Heart right ventricle (tissue), 16 donors: Measurements from ENCODE around the gene SZRD1. TPM values are rescaled to one million over a fixed set of nuclear protein-coding genes. Genes with fewer than 3 reads are reported as not detected.

Experiments used
- ATAC-seq, 8 donors: fragments of 200-7000 bp; cut with Tn5 transposase; one replicate each; pipeline ENCODE4 v1.9.1; 2020; ENCODE audit warnings: mild to moderate bottlenecking in 8 of 8, moderate library complexity in 8 of 8, moderate number of reproducible peaks in 1 of 8
- DNase-seq, 2 donors: peaks; one replicate each; pipeline ENCODE4 v3.0.0-alpha.2; 2020
- H3K27ac ChIP-seq, 10 donors: fragments of 200-600 bp; sonication (generic) in 2 of 10; one replicate each; pipeline versions ENCODE4 v1.5.0 to v1.8.0; 2020 to 2022; ENCODE audit warnings: mild to moderate bottlenecking in 3 of 10
- H3K27me3 ChIP-seq, 7 donors: fragments of 200-600 bp; one replicate each; pipeline ENCODE4 v1.8.0; 2021 to 2022; ENCODE audit warnings: mild to moderate bottlenecking in 2 of 7
- H3K36me3 ChIP-seq, 9 donors: fragments of 200-600 bp; sonication (generic) in 1 of 9; one replicate each; pipeline versions ENCODE4 v1.5.0 to v1.8.0; 2020 to 2022; ENCODE audit warnings: mild to moderate bottlenecking in 2 of 9
- H3K4me1 ChIP-seq, 9 donors: fragments of 200-600 bp; sonication (generic) in 1 of 9; one replicate each; pipeline versions ENCODE4 v1.5.0 to v1.8.0; 2020 to 2022; ENCODE audit warnings: mild to moderate bottlenecking in 4 of 9
- H3K4me3 ChIP-seq, 10 donors: fragments of 200-600 bp; sonication (generic) in 2 of 10; one replicate each; pipeline versions ENCODE4 v1.5.0 to v1.8.0; 2020 to 2022; ENCODE audit warnings: mild to moderate bottlenecking in 7 of 10, moderate library complexity in 2 of 10
- H3K9me3 ChIP-seq, 11 donors: fragments of 200-600 bp in 10 of 11; sonication (generic) in 2 of 11; one replicate each; pipeline versions ENCODE4 v1.5.0 to v1.8.0; 2013 to 2022; ENCODE audit warnings: mild to moderate bottlenecking in 2 of 11, control low read depth in 1 of 11, moderate library complexity in 1 of 11
- WGBS, 2 donors: extraction: QIAGEN DNeasy Blood & Tissue Kit; methylation state at CpG; one replicate each; pipeline ENCODE4 v1.1.7; 2013; ENCODE audit warnings: inconsistent platforms in 1 of 2; 5-methylcytosine and 5-hydroxymethylcytosine counted together
- intact Hi-C, 10 donors: fragments of 100-400 bp; cut with DNase I; formaldehyde crosslinking; loops; one replicate each; pipeline versions ENCODE4 v1.11.1 to v1.14.2; 2022
- polyA plus RNA-seq, 2 donors: library from polyadenylated mRNA; stranded (reverse); fragments of 200-250 nt; gene quantifications; one replicate each; pipeline ENCODE4 v1.2.3, GENCODE V29; 2013
- total RNA-seq, 10 donors: library from RNA; stranded (reverse); fragmentation: NEBNext Ultra II Directional in 3 of 10; extraction: Animal tissue kit (Norgen Biotek cat#: 25700) in 3 of 10; gene quantifications; one replicate each; pipeline versions ENCODE4 v1.2.1 to v1.2.4, GENCODE V29; 2021 to 2023
- TF ChIP-seq, protein P1 (sequence below), 9 donors: fragments of 200-600 bp; sonication (generic) in 2 of 9; IDR thresholded peaks; one replicate each; pipeline versions ENCODE4 v1.5.0 to v1.8.0; 2021 to 2022; ENCODE audit warnings: antibody characterized with exemption in 9 of 9, mild to moderate bottlenecking in 5 of 9, moderate library complexity in 1 of 9
- donor health status: Arrhythmogenic right ventricular cardiomyopathy.
- donor health status: ischemic (EF 13 %, LVEDD 7.1; RV severe dilation, severe dysfunction).
- donor health status: healthy with polysubstance abuse.
- donor health status: DM: no; HTN: yes; CAD: no.
- donor health status: DM: no; HTN: no; CAD: no.
- donor health status: ischemic (EF 25% LVEDD 6.9; RV normal size, moderate dysfunction).
- donor health status: ischemic (EF 25% LVEDD 5.7; RV mildly dilated, moderate dysfunction).
- donor health status: healthy.
- donor health status: DM: yes; HTN: yes; CAD: no.
- donor health status: Ischemic cardiomyopathy.
- donor health status: ischemic (EF 35%, LVEDD 5.7; RV mildly dilated, moderate dysfunction).
- donor health status: nonischemic (EF 11% LVEDD 7.7; RV severe dilation, severe dysfunction).
- donor health status: DM: yes; HTN: yes; CAD: no.
- donor health status: PGD.
- donor health status: ischemic (EF 29% LVEDD 5.4; RV normal size, mild dysfunction).
- donor health status: nonischemic (EF 23%, LVEDD 6.1; RV moderate dilation, normal function).

SZRD1 gene
- total and polyA plus RNA-seq, 12 donors = 37.8 to 131 (median 102) TPM

DNA sequence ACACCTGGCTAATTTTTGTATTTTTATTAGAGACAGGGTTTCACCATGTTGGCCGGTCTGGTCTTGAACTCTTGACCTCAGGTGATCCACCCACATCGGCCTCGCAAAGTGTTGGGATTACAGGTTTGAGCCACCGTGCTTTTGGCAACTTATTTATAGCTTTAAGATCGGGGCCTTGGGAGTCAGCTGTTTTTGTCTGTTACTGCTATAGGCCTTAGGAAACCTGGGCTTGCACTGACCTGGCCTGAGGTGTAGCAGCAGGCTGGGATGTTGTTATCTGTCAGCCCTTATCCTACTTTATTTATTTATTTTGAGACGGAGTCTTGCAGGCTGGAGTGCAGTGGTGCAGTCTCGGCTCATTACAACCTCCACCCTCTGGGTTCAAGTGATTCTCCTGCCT lies 11.4 kb downstream of the SZRD1 start:
- no peaks in the 10 kb centered on the region for H3K27me3 ChIP-seq
- ATAC-seq = no peak
- peak overlapping the region in 1 of 10 donors; percentile 48 for H3K27ac ChIP-seq
- no peak overlapping the region for H3K4me3 ChIP-seq
- peaks cover 4 to 62% (median 45%) of the 10 kb centered on the region in 9 donors for H3K4me1 ChIP-seq
- 67 to 68% methylated on average over 7 of the region's 7 CpGs for WGBS, 2 donors
- no peak for DNase-seq
- TF ChIP-seq, protein P1, sequence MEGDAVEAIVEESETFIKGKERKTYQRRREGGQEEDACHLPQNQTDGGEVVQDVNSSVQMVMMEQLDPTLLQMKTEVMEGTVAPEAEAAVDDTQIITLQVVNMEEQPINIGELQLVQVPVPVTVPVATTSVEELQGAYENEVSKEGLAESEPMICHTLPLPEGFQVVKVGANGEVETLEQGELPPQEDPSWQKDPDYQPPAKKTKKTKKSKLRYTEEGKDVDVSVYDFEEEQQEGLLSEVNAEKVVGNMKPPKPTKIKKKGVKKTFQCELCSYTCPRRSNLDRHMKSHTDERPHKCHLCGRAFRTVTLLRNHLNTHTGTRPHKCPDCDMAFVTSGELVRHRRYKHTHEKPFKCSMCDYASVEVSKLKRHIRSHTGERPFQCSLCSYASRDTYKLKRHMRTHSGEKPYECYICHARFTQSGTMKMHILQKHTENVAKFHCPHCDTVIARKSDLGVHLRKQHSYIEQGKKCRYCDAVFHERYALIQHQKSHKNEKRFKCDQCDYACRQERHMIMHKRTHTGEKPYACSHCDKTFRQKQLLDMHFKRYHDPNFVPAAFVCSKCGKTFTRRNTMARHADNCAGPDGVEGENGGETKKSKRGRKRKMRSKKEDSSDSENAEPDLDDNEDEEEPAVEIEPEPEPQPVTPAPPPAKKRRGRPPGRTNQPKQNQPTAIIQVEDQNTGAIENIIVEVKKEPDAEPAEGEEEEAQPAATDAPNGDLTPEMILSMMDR (IDR thresholded peaks at IDR 0.05) = no peak
- no peaks in the 10 kb centered on the region for H3K9me3 ChIP-seq
- intact Hi-C loops = no loop called here
- peaks cover 0 to 6% (median 0%) of the 10 kb centered on the region in 9 donors for H3K36me3 ChIP-seq

DNA sequence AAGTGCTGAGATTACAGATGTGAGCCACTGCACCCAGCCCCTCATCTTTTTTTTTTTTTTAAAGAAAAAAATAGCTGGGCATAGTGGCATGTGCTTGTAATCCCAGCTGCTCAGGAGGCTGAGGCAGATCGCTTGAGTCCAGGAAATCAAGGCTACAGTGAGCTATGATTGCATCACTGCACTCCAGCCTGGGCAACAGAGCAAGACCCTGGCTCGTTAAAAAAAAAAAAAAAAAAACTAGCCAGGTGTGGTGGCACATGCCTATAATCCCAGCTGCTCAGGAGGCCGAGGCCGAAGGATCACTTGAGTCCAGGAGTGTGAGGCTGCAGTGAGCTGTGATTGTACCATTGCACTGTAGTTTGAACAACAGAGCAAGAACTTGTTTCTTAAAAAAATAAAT lies 13.8 kb downstream of the SZRD1 start:
- H3K4me1 ChIP-seq = peaks cover 9 to 63% (median 43%) of the 10 kb centered on the region in 9 donors

DNA sequence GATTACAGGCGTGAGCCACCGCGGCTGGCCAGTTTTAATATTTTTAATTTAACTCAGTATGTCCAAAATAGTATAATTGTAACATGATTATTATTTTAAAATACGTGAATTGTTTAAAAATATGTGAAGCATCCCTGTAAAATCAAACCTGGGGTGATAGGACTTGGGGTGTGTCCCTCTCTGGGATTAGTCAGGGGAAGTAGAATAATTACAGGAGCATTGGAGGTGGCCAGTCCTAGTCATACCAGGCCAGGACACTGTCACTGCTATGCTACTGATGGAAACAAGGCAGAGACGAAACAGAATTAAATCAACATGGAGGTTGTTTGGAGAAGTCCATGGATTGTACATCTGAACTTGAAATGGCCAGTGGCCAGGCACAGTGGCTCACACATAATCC lies 16.8 kb downstream of the SZRD1 start:
- Histone ChIP-seq H3K36me3 (peaks cover 0 to 4% (median 0%) of the 10 kb centered on the region in 9 donors), H3K27ac (no peak overlapping the region)

More for the DNA sequence above, 13.8 kb downstream of the SZRD1 start:
- Histone ChIP-seq H3K27me3 (no peaks in the 10 kb centered on the region), H3K36me3 (peaks cover 0 to 4% (median 0%) of the 10 kb centered on the region in 9 donors), H3K4me3 (no peak overlapping the region), H3K9me3 (no peaks in the 10 kb centered on the region), H3K27ac (no peak overlapping the region)
- ATAC-seq (no peak), DNase-seq (no peak)
- 88 to 89% methylated on average over 4 of the region's 4 CpGs for WGBS, 2 donors
- TF ChIP-seq, protein P1 (IDR thresholded peaks at IDR 0.05) = no peak
- intact Hi-C loops = loop anchor here in 1 of 10 donors (10.0 kb wide), 1 partner anchor 54 kb away; the partner anchor contains the start of gene SPATA21

DNA sequence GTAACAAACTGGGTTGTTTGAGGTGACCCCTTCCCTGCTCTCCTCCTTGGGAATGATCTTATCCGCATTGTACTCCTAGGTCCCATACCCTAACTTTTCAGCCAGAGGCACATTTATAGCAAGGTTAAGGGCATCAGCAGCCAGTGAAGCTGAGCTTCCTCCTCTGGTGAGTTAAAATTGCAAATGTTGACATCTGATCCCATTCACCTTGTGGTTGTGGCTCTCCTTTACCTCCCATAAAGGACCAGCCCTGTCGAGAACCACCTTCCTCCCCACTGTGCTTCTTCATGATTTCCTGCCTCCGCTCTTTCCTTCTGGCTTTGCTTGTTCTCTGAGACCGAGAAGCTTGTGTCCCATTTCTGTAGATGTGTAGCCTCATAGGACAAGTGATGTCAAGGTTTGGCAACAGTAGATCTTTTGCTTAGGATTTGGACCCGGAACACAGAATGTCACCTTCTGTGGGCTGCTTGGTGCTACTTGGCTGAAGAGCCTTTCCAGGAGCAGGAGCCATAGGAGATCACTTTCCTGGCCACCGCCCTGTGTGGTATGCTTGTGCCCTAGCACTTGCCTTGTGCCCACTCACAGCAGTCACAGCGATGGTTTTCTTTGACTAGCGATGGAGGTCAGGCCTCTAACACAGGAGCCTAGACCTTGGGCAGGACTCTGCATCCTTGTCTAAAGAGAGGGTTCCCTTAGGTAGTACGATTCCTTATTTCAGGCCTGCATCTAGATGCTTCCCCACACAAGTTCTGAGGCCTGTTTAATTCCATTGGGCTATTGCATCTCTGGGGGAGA lies 18.8 kb downstream of the SZRD1 start:
- peak overlapping the region in 7 of 10 donors; percentile 28 to 78 (median 59) for H3K27ac ChIP-seq
- DNase-seq = no peak
- no peak overlapping the region for H3K4me3 ChIP-seq
- no peaks in the 10 kb centered on the region for H3K9me3 ChIP-seq
- WGBS, 2 donors = 88 to 89% methylated on average over 9 of the region's 9 CpGs
- peak in 4 of 8 donors; percentile 5 to 33 (median 18) for ATAC-seq
- H3K4me1 ChIP-seq = peaks cover 19 to 67% (median 59%) of the 10 kb centered on the region in 9 donors
- H3K27me3 ChIP-seq = no peaks in the 10 kb centered on the region
- TF ChIP-seq, protein P1 (IDR thresholded peaks at IDR 0.05) = no peak
- H3K36me3 ChIP-seq = no peaks in the 10 kb centered on the region
- intact Hi-C loops = loop anchor here in 1 of 10 donors (10.0 kb wide), 1 partner anchor 49 kb away; the partner anchor contains the start of gene SPATA21

More for the DNA sequence above, 16.8 kb downstream of the SZRD1 start:
- WGBS, 2 donors = 91 to 92% methylated on average over 5 of the region's 5 CpGs
- Histone ChIP-seq H3K9me3 (no peaks in the 10 kb centered on the region), H3K27me3 (no peaks in the 10 kb centered on the region), H3K4me1 (peaks cover 17 to 61% (median 52%) of the 10 kb centered on the region in 9 donors), H3K4me3 (no peak overlapping the region)
- intact Hi-C loops = loop anchor here in 1 of 10 donors (10.0 kb wide), 1 partner anchor 51 kb away; the partner anchor contains the start of gene SPATA21
- no peak for ATAC-seq
- TF ChIP-seq, protein P1 (IDR thresholded peaks at IDR 0.05) = no peak
- DNase-seq = no peak
